ENCODE measurements around the gene PDE6D. TPM values are rescaled to one million over a fixed set of nuclear protein-coding genes. Genes with fewer than 3 reads are reported as not detected.
A peak's percentile ranks its signal among the peaks of the same experiment; 100 is the strongest.

PDE6D gene
- total RNA-seq, 1 donor from 2014 or later = 18.7 TPM

DNA sequence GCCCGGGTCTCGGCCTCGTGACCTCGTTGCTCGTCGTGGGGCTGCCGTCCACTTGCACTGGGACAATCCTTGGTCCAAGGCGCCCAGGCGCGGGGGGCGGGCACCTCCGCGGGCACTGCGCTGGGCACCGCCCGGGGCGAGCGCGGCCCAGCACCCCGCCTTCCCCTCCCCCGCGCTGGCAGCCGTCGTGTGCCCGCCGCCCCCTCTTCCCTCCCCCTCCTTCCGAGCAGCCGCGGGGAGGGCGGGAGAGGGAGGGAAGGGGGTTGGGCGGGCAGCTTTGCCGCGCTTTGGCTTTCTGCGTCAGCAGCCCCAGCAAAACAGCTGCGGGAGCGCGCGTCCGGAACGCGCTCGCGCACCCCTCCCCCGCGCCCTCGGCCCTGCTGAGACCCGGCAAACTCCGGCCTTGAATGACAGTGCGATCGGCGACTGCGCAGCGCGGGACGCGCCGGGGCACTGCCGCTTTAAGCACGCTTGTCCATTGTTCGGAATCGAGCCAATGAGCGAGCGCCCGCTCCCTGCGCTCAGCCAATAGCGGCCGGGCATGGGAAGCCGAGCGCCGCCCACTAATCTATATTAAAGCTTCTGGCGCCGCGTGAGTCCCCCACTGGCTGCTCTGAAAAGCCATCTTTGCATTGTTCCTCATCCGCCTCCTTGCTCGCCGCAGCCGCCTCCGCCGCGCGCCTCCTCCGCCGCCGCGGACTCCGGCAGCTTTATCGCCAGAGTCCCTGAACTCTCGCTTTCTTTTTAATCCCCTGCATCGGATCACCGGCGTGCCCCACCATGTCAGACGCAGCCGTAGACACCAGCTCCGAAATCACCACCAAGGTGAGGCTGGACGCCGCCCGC lies 72.9 kb downstream of the PDE6D start, which contains the start of gene PTMA:
TSS of gene PTMA (plus strand) at position 599 of the 846 bp plus-strand sequence. CDS start at position 781, 182 bp downstream.
- intact Hi-C loops (cut with DNase I) = no loop called here
- ATAC-seq = peak; percentile 83

DNA sequence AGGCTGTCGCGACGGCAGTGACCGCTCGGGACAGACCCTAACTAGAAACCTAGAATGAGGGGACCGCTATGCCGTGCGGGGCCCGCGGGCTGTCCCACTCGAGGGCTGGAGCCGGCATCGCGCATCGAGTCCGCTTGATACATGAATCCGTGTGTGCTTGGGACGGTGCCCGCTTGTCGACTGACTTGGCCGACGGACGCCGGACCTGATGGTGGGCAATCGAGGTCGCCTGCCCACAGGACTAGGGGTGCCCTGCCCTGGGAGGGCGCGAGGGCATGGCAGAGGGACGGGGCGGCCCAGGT lies 73.5 kb downstream of the PDE6D start:
- intact Hi-C loops (cut with DNase I) = no loop called here
- ATAC-seq (no peak), DNase-seq (no peak)

More for the DNA sequence above, 72.9 kb downstream of the PDE6D start, which contains the start of gene PTMA:
- H3K27ac ChIP-seq = peak within 1 kb of the TSS; percentile 99
- TF ChIP-seq, protein P1, sequence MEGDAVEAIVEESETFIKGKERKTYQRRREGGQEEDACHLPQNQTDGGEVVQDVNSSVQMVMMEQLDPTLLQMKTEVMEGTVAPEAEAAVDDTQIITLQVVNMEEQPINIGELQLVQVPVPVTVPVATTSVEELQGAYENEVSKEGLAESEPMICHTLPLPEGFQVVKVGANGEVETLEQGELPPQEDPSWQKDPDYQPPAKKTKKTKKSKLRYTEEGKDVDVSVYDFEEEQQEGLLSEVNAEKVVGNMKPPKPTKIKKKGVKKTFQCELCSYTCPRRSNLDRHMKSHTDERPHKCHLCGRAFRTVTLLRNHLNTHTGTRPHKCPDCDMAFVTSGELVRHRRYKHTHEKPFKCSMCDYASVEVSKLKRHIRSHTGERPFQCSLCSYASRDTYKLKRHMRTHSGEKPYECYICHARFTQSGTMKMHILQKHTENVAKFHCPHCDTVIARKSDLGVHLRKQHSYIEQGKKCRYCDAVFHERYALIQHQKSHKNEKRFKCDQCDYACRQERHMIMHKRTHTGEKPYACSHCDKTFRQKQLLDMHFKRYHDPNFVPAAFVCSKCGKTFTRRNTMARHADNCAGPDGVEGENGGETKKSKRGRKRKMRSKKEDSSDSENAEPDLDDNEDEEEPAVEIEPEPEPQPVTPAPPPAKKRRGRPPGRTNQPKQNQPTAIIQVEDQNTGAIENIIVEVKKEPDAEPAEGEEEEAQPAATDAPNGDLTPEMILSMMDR (IDR thresholded peaks at IDR 0.05) = no peak
- peak within 1 kb of the TSS; percentile 99 for H3K4me3 ChIP-seq
- peaks cover 24% of the 10 kb centered on the region for H3K4me1 ChIP-seq
- H3K27me3 ChIP-seq = no peaks in the 10 kb centered on the region
- no peaks in the 10 kb centered on the region for H3K9me3 ChIP-seq
- DNase-seq = peak; percentile 100
- H3K36me3 ChIP-seq = peaks cover 17% of the 10 kb centered on the region

DNA sequence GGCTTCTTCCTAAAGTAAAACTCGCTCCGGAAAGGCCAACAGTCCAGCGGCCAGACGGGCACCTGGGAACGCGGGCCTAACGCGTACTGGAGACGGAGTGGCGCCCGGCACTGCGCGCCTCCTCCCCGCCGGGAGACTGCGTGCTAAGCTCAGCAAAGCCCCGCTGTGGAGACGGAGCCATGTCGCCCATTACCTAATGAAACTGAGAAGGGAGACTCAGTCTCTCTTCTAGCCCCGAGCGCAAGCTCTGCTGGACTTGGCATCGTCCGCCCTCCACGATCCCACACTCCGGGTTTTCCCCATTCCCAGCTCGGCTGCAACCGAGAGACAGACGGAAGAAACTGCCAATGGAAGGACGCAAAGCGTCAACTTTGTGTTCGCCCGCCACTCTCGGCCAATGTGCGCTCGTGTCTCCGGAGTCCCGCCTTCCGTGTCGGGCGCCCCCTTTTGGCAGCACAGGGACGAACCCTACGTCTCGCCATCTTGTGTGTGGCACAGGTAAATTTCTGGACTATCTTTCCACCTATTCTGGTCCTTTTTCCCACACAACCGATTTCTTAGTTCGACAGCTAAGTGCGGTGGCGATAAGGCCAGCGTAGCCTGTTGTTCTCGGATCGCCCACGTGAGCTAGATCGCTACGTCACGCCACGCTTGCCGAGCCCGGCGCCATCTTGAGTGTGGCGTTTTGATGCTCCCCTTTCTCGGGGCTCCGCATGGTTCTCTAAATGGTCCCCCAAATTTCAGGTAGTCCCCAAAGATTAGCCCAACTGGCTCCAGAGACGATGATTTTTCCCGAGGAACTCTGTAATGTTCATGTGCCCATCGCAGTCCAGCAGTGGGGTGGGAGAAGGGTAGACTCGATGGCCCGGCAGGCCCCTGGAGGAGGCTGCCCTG lies 74.1 kb downstream of the PDE6D start:
- DNase-seq (peak; percentile 98), ATAC-seq (peak; percentile 68)
- peaks cover 25% of the 10 kb centered on the region for H3K4me1 ChIP-seq
- intact Hi-C loops (cut with DNase I) = no loop called here
- TF ChIP-seq, protein P1 (IDR thresholded peaks at IDR 0.05) = peak; percentile 82
- H3K36me3 ChIP-seq = peaks cover 6% of the 10 kb centered on the region
- peak overlapping the region; percentile 98 for H3K27ac ChIP-seq
- H3K4me3 ChIP-seq = peak overlapping the region; percentile 99
- no peaks in the 10 kb centered on the region for H3K27me3 ChIP-seq
- H3K9me3 ChIP-seq = no peaks in the 10 kb centered on the region

More for the DNA sequence above, 73.5 kb downstream of the PDE6D start:
- Histone ChIP-seq H3K36me3 (peaks cover 12% of the 10 kb centered on the region), H3K4me3 (peak overlapping the region; percentile 99), H3K9me3 (no peaks in the 10 kb centered on the region), H3K27ac (peak overlapping the region; percentile 98), H3K4me1 (peaks cover 26% of the 10 kb centered on the region), H3K27me3 (no peaks in the 10 kb centered on the region)
- TF ChIP-seq, protein P1 (IDR thresholded peaks at IDR 0.05) = no peak

DNA sequence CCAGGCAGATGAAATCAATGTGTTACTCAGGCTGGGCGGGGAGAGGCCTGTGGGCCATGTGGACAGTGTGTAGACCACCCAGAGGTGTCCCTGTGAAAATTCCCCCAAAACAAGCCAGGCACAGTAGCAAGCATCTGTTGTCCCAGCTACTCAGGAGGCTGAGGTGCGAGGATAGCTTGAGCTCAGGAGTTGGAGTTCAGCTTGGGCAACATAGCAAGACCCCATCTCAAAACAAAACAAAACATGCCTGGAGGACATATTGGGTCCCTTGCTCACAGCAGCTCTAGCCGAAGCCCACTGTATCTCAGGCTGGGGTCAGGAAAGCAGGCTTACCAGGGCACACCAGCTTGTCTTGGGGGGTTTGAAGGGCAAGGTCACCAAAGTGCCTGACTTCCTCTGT lies 77.1 kb downstream of the PDE6D start:
- intact Hi-C loops (cut with DNase I) = no loop called here
- TF ChIP-seq, protein P1 (IDR thresholded peaks at IDR 0.05) = no peak
- DNase-seq = no peak
- H3K4me3 ChIP-seq = no peak overlapping the region
- no peaks in the 10 kb centered on the region for H3K27me3 ChIP-seq
- ATAC-seq = no peak
- peaks cover 16% of the 10 kb centered on the region for H3K4me1 ChIP-seq
- H3K36me3 ChIP-seq = no peaks in the 10 kb centered on the region
- H3K27ac ChIP-seq = no peak overlapping the region
- H3K9me3 ChIP-seq = no peaks in the 10 kb centered on the region

DNA sequence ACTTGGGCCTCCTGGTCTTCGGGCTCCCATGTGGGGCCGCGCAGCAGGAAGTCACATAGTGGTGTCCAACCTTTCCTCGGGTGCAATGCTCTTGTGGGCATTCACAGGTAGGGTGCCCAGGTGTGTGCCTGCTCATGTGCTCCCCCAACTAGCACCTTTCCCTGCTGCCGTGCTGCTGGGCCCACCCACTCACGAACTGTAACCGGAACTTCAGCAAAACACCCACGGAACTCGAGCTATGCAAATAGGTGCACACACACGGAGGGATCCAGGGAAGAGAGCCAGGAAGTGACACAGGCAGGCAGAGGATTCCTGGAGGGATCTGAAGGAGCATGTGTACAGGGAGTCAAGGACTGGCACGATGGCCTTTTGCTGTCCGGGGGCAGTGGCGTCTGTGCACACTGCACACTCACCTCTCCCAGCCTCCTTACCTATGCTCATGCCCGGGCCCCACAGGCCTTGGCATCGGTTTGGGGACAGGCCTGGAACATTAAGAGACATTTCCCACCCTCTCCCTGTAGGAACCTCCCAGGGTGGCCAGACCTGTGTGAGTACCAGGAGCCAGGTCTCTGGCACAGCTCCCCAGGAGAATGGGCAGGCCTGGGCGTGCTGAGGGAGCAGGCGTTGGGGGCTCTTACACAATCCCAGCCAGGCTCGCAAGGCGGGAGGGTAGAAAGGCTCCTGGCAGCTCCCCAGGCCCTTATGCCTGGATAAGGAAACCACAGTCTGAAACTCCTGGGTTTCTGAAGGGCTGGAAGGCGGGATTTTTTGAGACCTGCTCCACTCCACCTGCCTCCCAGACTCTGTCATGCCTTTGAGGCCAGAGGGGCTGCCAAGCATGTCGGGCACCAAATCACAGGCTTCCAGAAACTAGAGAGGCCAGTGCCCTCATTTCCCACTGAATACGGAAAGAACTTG lies 79.4 kb downstream of the PDE6D start:
- Histone ChIP-seq H3K27me3 (no peaks in the 10 kb centered on the region), H3K4me1 (peaks cover 16% of the 10 kb centered on the region), H3K27ac (peak overlapping the region; percentile 74), H3K36me3 (no peaks in the 10 kb centered on the region), H3K9me3 (no peaks in the 10 kb centered on the region), H3K4me3 (no peak overlapping the region)
- ATAC-seq = peak; percentile 72
- intact Hi-C loops (cut with DNase I) = no loop called here
- DNase-seq = peak; percentile 95
- TF ChIP-seq, protein P1 (IDR thresholded peaks at IDR 0.05) = no peak
